GM23338 (cell line): ENCODE data around the gene SNX22. TPM values are rescaled to one million over a fixed set of nuclear protein-coding genes. Genes with fewer than 3 reads are reported as not detected.

Experiments used
- ATAC-seq: fragments of 200-7000 bp; cut with Tn5 transposase; 3 replicates; pipeline ENCODE4 v1.9.1; 2020
- DNase-seq: peaks from one replicate; pipeline ENCODE4 v3.0.0-alpha.2; 2015; ENCODE audit warnings: low spot score
- H2AFZ ChIP-seq: fragments of 200-600 bp; sonication (generic); 2 replicates; pipeline ENCODE4 v1.8.0; 2016; ENCODE audit warnings: antibody characterized with exemption, mild to moderate bottlenecking, moderate library complexity
- H3F3A ChIP-seq: fragments of 200-600 bp; sonication (generic); replicated peaks from 2 replicates; pipeline ENCODE4 v1.8.0; 2017; ENCODE audit warnings: antibody characterized with exemption, mixed run types, low read depth
- H3K27ac ChIP-seq: fragments of 200-600 bp; sonication (generic); 2 replicates; pipeline ENCODE4 v1.6.1; 2016; ENCODE audit warnings: low read depth
- H3K27me3 ChIP-seq: fragments of 200-600 bp; sonication (generic); 2 replicates; pipeline ENCODE4 v1.8.0; 2016; ENCODE audit warnings: mild to moderate bottlenecking, mixed run types, moderate library complexity; ENCODE audit not compliant: insufficient read depth
- H3K36me3 ChIP-seq: fragments of 200-600 bp; sonication (generic); 2 replicates; pipeline ENCODE4 v1.8.0; 2016; ENCODE audit warnings: mild to moderate bottlenecking; ENCODE audit not compliant: insufficient read depth
- H3K4me1 ChIP-seq: fragments of 200-600 bp; sonication (generic); 2 replicates; pipeline ENCODE4 v1.8.0; 2016; ENCODE audit warnings: mild to moderate bottlenecking, moderate library complexity; ENCODE audit not compliant: insufficient read depth
- H3K4me2 ChIP-seq: fragments of 200-600 bp; sonication (generic); 2 replicates; pipeline ENCODE4 v1.7.1; 2017; ENCODE audit warnings: mixed run types
- H3K4me3 ChIP-seq: fragments of 200-600 bp; sonication (generic); 2 replicates; pipeline ENCODE4 v1.6.1; 2016; ENCODE audit warnings: mixed run types
- H3K79me2 ChIP-seq: fragments of 200-600 bp; sonication (generic); replicated peaks from 2 replicates; pipeline ENCODE4 v1.8.0; 2017; ENCODE audit warnings: mild to moderate bottlenecking; ENCODE audit not compliant: insufficient read depth
- H3K9me2 ChIP-seq: fragments of 200-600 bp; sonication (generic); 2 replicates; pipeline ENCODE4 v1.8.0; 2017; ENCODE audit not compliant: insufficient read depth
- H4K20me1 ChIP-seq: fragments of 200-600 bp; sonication (generic); replicated peaks from 2 replicates; pipeline ENCODE4 v1.8.0; 2017; ENCODE audit warnings: mild to moderate bottlenecking; ENCODE audit not compliant: insufficient read depth
- H3K27ac Mint-ChIP-seq: 2 replicates; pipeline ENCODE4 v1.8.0; 2020; ENCODE audit warnings: inconsistent platforms, mild to moderate bottlenecking, moderate library complexity, mixed read lengths
- H3K27me3 Mint-ChIP-seq: 3 replicates; pipeline ENCODE4 v1.8.0; 2022; ENCODE audit warnings: low read depth, mild to moderate bottlenecking, moderate library complexity, mixed read lengths, inconsistent platforms; ENCODE audit not compliant: insufficient read depth, poor library complexity
- H3K36me3 Mint-ChIP-seq: 3 replicates; pipeline ENCODE4 v1.8.0; 2021; ENCODE audit warnings: low read depth, mild to moderate bottlenecking, inconsistent platforms, moderate library complexity, mixed read lengths
- H3K4me1 Mint-ChIP-seq: 3 replicates; pipeline ENCODE4 v1.8.0; 2020; ENCODE audit warnings: mild to moderate bottlenecking, inconsistent platforms, mixed read lengths
- H3K4me3 Mint-ChIP-seq: 3 replicates; pipeline ENCODE4 v1.8.0; 2021; ENCODE audit warnings: moderate library complexity, mild to moderate bottlenecking, inconsistent platforms, mixed read lengths
- H3K9me3 Mint-ChIP-seq: 3 replicates; pipeline ENCODE4 v1.8.0; 2020; ENCODE audit warnings: moderate library complexity, mild to moderate bottlenecking, inconsistent platforms, mixed read lengths
- CREB1 ChIP-seq: fragments of 250-450 bp; sonication (Bioruptor Pico); IDR thresholded peaks from 2 replicates; pipeline ENCODE4 v1.5.0; 2020; ENCODE audit warnings: low read depth, mild to moderate bottlenecking, moderate library complexity
- EZH2 ChIP-seq: fragments of 200-600 bp; sonication (generic); IDR thresholded peaks from one replicate; pipeline ENCODE4 v1.8.0; 2017; ENCODE audit warnings: antibody characterized with exemption, mild to moderate bottlenecking, low read depth; ENCODE audit not compliant: unreplicated experiment
- EZH2phosphoT487 ChIP-seq: fragments of 200-600 bp; sonication (generic); IDR thresholded peaks from one replicate; pipeline ENCODE4 v1.8.1; 2018; ENCODE audit warnings: antibody characterized with exemption; ENCODE audit not compliant: unreplicated experiment
- NANOG ChIP-seq: IDR thresholded peaks from 2 replicates; pipeline ENCODE4 v1.6.1; 2016; ENCODE audit warnings: antibody characterized with exemption, borderline replicate concordance
- polyA plus RNA-seq: library from polyadenylated mRNA; unstranded; fragments of >200 nt; fragmentation: Nextera tagmentation; extraction: Ambion mirVana; gene quantifications from 2 replicates; pipeline ENCODE4 v1.2.1, GENCODE V29; 2016
- total RNA-seq: library from RNA; depleted of rRNA; stranded (reverse); fragments of >200 nt; shearing (Covaris generic); gene quantifications from 2 replicates; pipeline ENCODE4 v1.2.3, GENCODE V29; 2014
- TF ChIP-seq, protein P1 (sequence below): IDR thresholded peaks from one replicate; pipeline ENCODE4 v1.6.1; 2018; ENCODE audit warnings: antibody characterized with exemption; ENCODE audit not compliant: unreplicated experiment
- TF ChIP-seq, protein P2 (sequence below): fragments of 250-450 bp; sonication (Bioruptor Pico); IDR thresholded peaks from 2 replicates; pipeline ENCODE4 v1.5.0; 2020; ENCODE audit warnings: mild to moderate bottlenecking, moderate library complexity
- TF ChIP-seq, protein P3 (sequence below), 2 experiments: fragments of 200-600 bp in 1 of 2; sonication (generic) in 1 of 2; conservative IDR thresholded peaks; 2 replicates each; pipeline versions ENCODE4 v1.5.1 to v1.6.1; 2016 to 2017; ENCODE audit warnings: antibody characterized with exemption in 2 of 2, low read depth in 2 of 2, mild to moderate bottlenecking in 2 of 2, moderate library complexity in 1 of 2
- TF ChIP-seq, protein P4 (sequence below): IDR thresholded peaks from 2 replicates; pipeline ENCODE4 v1.6.1; 2016; ENCODE audit warnings: antibody characterized with exemption

The SNX22 gene
- total and polyA plus RNA-seq, 2 experiments from 2014 or later, result 3.7 to 5.7 TPM

DNA sequence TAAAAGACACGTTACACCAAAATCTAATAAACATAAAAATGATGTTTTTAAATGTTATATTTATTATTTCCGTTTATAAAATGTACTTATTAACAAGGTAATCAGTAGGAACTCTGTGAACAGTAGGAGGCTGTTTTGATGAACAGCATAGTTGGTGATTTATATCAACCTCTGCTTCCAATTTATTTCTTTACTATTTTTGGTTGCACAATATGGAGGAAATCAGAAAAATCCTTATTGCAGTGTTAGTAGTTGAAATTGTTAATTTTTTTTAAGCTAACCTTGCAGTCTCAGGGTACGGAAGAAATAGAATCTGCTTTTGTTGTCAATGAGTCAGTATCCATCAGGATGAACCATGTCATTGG lies 5.0 kb upstream of the SNX22 start (continued):
- TF ChIP-seq, protein P1, sequence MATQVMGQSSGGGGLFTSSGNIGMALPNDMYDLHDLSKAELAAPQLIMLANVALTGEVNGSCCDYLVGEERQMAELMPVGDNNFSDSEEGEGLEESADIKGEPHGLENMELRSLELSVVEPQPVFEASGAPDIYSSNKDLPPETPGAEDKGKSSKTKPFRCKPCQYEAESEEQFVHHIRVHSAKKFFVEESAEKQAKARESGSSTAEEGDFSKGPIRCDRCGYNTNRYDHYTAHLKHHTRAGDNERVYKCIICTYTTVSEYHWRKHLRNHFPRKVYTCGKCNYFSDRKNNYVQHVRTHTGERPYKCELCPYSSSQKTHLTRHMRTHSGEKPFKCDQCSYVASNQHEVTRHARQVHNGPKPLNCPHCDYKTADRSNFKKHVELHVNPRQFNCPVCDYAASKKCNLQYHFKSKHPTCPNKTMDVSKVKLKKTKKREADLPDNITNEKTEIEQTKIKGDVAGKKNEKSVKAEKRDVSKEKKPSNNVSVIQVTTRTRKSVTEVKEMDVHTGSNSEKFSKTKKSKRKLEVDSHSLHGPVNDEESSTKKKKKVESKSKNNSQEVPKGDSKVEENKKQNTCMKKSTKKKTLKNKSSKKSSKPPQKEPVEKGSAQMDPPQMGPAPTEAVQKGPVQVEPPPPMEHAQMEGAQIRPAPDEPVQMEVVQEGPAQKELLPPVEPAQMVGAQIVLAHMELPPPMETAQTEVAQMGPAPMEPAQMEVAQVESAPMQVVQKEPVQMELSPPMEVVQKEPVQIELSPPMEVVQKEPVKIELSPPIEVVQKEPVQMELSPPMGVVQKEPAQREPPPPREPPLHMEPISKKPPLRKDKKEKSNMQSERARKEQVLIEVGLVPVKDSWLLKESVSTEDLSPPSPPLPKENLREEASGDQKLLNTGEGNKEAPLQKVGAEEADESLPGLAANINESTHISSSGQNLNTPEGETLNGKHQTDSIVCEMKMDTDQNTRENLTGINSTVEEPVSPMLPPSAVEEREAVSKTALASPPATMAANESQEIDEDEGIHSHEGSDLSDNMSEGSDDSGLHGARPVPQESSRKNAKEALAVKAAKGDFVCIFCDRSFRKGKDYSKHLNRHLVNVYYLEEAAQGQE, result no peak

DNA sequence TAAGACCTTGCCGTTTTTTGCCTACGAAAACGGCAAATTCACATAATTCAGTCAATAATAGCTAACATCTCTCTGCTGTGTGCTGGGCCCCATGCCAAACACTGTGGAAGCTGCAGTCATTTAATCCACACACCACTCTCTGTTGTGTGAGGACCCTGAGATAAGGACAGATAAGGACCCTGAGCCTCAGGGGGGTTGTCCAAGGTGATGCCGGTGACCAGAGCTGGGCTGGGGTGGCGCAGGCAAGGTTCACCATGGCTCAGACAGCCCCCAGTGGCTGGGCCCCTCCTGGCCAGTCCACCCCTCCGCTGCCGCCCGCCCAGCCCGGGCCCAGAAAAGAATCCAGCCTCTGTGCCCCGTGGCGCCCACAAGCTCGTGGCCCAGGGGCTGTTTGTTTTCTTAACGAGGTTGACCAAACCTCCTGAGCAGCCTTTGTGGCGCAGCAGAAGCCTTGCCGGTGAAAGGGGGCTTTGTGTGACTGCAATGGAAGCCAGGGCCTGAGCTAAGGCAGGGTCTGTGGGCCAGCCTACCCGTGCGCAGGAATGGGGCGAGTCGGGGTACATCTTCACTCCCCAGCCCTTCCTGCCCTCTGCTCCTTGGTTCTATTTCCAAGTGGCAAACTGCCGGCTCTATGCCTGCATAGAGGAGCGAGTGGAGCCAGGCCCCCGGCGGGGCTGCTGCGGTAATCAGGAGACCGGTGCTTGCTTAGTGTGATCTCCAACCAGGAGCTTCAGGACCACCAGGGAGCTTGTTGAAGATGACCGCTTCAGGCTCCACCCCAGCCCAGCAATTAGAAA lies 4.4 kb upstream of the SNX22 start:
- H3K9me2 ChIP-seq, result no peaks in the 10 kb centered on the region
- no peaks in the 10 kb centered on the region for H3K79me2 ChIP-seq
- no peak for ATAC-seq
- Mint-ChIP-seq H3K36me3 (no peaks in the 10 kb centered on the region; the same call in 2 of the 3 replicates), H3K4me3 (no peak overlapping the region), H3K27me3 (peaks cover 7% of the 10 kb centered on the region), H3K4me1 (peaks cover 8% of the 10 kb centered on the region), H3K27ac (no peak overlapping the region), H3K9me3 (no peaks in the 10 kb centered on the region; the same call in 2 of the 3 replicates)
- H3K4me1 ChIP-seq, result no peaks in the 10 kb centered on the region
- H2AFZ ChIP-seq, result no peak overlapping the region
- H3K4me2 ChIP-seq, result no peak overlapping the region
- no peak for DNase-seq
- no peak overlapping the region for H3K27ac ChIP-seq
- no peaks in the 10 kb centered on the region for H3K36me3 ChIP-seq
- H3K27me3 ChIP-seq, result peaks cover 5% of the 10 kb centered on the region
- H4K20me1 ChIP-seq, result no peaks in the 10 kb centered on the region
- H3K4me3 ChIP-seq, result no peak overlapping the region
- no peaks in the 10 kb centered on the region; the same call in 1 of the 2 replicates for H3F3A ChIP-seq
- no peak for TF ChIP-seq EZH2
- TF ChIP-seq, protein P2, sequence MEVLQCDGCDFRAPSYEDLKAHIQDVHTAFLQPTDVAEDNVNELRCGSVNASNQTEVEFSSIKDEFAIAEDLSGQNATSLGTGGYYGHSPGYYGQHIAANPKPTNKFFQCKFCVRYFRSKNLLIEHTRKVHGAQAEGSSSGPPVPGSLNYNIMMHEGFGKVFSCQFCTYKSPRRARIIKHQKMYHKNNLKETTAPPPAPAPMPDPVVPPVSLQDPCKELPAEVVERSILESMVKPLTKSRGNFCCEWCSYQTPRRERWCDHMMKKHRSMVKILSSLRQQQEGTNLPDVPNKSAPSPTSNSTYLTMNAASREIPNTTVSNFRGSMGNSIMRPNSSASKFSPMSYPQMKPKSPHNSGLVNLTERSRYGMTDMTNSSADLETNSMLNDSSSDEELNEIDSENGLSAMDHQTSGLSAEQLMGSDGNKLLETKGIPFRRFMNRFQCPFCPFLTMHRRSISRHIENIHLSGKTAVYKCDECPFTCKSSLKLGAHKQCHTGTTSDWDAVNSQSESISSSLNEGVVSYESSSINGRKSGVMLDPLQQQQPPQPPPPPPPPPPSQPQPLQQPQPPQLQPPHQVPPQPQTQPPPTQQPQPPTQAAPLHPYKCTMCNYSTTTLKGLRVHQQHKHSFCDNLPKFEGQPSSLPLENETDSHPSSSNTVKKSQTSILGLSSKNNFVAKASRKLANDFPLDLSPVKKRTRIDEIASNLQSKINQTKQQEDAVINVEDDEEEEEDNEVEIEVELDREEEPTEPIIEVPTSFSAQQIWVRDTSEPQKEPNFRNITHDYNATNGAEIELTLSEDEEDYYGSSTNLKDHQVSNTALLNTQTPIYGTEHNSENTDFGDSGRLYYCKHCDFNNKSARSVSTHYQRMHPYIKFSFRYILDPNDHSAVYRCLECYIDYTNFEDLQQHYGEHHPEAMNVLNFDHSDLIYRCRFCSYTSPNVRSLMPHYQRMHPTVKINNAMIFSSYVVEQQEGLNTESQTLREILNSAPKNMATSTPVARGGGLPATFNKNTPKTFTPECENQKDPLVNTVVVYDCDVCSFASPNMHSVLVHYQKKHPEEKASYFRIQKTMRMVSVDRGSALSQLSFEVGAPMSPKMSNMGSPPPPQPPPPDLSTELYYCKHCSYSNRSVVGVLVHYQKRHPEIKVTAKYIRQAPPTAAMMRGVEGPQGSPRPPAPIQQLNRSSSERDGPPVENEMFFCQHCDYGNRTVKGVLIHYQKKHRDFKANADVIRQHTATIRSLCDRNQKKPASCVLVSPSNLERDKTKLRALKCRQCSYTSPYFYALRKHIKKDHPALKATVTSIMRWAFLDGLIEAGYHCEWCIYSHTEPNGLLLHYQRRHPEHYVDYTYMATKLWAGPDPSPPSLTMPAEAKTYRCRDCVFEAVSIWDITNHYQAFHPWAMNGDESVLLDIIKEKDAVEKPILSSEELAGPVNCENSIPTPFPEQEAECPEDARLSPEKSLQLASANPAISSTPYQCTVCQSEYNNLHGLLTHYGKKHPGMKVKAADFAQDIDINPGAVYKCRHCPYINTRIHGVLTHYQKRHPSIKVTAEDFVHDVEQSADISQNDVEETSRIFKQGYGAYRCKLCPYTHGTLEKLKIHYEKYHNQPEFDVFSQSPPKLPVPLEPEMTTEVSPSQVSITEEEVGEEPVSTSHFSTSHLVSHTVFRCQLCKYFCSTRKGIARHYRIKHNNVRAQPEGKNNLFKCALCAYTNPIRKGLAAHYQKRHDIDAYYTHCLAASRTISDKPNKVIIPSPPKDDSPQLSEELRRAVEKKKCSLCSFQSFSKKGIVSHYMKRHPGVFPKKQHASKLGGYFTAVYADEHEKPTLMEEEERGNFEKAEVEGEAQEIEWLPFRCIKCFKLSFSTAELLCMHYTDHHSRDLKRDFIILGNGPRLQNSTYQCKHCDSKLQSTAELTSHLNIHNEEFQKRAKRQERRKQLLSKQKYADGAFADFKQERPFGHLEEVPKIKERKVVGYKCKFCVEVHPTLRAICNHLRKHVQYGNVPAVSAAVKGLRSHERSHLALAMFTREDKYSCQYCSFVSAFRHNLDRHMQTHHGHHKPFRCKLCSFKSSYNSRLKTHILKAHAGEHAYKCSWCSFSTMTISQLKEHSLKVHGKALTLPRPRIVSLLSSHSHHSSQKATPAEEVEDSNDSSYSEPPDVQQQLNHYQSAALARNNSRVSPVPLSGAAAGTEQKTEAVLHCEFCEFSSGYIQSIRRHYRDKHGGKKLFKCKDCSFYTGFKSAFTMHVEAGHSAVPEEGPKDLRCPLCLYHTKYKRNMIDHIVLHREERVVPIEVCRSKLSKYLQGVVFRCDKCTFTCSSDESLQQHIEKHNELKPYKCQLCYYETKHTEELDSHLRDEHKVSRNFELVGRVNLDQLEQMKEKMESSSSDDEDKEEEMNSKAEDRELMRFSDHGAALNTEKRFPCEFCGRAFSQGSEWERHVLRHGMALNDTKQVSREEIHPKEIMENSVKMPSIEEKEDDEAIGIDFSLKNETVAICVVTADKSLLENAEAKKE, result no peak
- no peak for TF ChIP-seq CREB1
- no peak for TF ChIP-seq EZH2phosphoT487
- TF ChIP-seq, protein P3, sequence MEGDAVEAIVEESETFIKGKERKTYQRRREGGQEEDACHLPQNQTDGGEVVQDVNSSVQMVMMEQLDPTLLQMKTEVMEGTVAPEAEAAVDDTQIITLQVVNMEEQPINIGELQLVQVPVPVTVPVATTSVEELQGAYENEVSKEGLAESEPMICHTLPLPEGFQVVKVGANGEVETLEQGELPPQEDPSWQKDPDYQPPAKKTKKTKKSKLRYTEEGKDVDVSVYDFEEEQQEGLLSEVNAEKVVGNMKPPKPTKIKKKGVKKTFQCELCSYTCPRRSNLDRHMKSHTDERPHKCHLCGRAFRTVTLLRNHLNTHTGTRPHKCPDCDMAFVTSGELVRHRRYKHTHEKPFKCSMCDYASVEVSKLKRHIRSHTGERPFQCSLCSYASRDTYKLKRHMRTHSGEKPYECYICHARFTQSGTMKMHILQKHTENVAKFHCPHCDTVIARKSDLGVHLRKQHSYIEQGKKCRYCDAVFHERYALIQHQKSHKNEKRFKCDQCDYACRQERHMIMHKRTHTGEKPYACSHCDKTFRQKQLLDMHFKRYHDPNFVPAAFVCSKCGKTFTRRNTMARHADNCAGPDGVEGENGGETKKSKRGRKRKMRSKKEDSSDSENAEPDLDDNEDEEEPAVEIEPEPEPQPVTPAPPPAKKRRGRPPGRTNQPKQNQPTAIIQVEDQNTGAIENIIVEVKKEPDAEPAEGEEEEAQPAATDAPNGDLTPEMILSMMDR (conservative IDR thresholded peaks at IDR 0.05; ENCODE audit: low read depth in 2 of 2), result no peak
- TF ChIP-seq NANOG, result no peak
- TF ChIP-seq, protein P4, sequence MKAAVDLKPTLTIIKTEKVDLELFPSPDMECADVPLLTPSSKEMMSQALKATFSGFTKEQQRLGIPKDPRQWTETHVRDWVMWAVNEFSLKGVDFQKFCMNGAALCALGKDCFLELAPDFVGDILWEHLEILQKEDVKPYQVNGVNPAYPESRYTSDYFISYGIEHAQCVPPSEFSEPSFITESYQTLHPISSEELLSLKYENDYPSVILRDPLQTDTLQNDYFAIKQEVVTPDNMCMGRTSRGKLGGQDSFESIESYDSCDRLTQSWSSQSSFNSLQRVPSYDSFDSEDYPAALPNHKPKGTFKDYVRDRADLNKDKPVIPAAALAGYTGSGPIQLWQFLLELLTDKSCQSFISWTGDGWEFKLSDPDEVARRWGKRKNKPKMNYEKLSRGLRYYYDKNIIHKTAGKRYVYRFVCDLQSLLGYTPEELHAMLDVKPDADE, result no peak
